Thymus (tissue), 11 donors: Measurements from ENCODE around the gene WDR45B. TPM values are rescaled to one million over a fixed set of nuclear protein-coding genes. Genes with fewer than 3 reads are reported as not detected.
A peak's percentile ranks its signal among the peaks of the same experiment; 100 is the strongest.

Source experiments
- DNase-seq, 9 donors: peaks; one replicate each; pipeline ENCODE4 v3.0.0-alpha.2; 2013; ENCODE audit warnings: low spot score in 9 of 9, low read depth in 6 of 9, missing footprints in 1 of 9
- H3K27ac ChIP-seq, 2 donors: one replicate each; pipeline ENCODE4 v1.5.1; 2013; ENCODE audit warnings: control low read depth in 1 of 2, low read depth in 1 of 2, low read length in 1 of 2, mild to moderate bottlenecking in 1 of 2, moderate library complexity in 1 of 2
- H3K27me3 ChIP-seq, 2 donors: one replicate each; pipeline ENCODE4 v1.5.1; 2013; ENCODE audit warnings: low read length in 1 of 2; ENCODE audit not compliant: control insufficient read depth in 2 of 2, insufficient read depth in 1 of 2
- H3K36me3 ChIP-seq, 2 donors: one replicate each; pipeline ENCODE4 v1.5.1; 2013; ENCODE audit warnings: low read length in 1 of 2, mild to moderate bottlenecking in 1 of 2, moderate library complexity in 1 of 2; ENCODE audit not compliant: control insufficient read depth in 2 of 2, insufficient read depth in 2 of 2
- H3K4me1 ChIP-seq, 2 donors: one replicate each; pipeline ENCODE4 v1.5.1; 2013; ENCODE audit warnings: low read length in 2 of 2; ENCODE audit not compliant: control insufficient read depth in 2 of 2, insufficient read depth in 2 of 2
- H3K4me3 ChIP-seq, 2 donors: one replicate each; pipeline ENCODE4 v1.5.1; 2013; ENCODE audit warnings: low read length in 2 of 2, control low read depth in 1 of 2, mild to moderate bottlenecking in 1 of 2
- H3K9me3 ChIP-seq, 2 donors: one replicate each; pipeline ENCODE4 v1.5.1; 2013; ENCODE audit warnings: low read length in 1 of 2, mild to moderate bottlenecking in 1 of 2; ENCODE audit not compliant: control insufficient read depth in 2 of 2, insufficient read depth in 1 of 2
- WGBS: extraction: QIAGEN DNeasy Blood & Tissue Kit; methylation state at CpG from one replicate; pipeline ENCODE4 v1.1.7; 2013; 5-methylcytosine and 5-hydroxymethylcytosine counted together
- polyA plus RNA-seq: library from polyadenylated mRNA; stranded (reverse); fragments of 200-250 nt; gene quantifications from one replicate; pipeline ENCODE4 v1.2.3, GENCODE V29; 2013
- total RNA-seq: library from RNA; stranded (reverse); fragments of 120-200 nt; gene quantifications from one replicate; pipeline ENCODE4 v1.2.4, GENCODE V29; 2013
- donor health status: healthy.

The WDR45B gene
- total and polyA plus RNA-seq, 2 donors = 33.0 to 67.0 TPM

- peak overlapping the region in 1 of 2 donors; percentile 46 for H3K27ac ChIP-seq
- 96% methylated on average over 37 of the region's 37 CpGs for WGBS
- DNase-seq = no peak
Measured at GRCh38 chr17:82613283-82614094, 34.8 kb downstream of the WDR45B start.

DNA sequence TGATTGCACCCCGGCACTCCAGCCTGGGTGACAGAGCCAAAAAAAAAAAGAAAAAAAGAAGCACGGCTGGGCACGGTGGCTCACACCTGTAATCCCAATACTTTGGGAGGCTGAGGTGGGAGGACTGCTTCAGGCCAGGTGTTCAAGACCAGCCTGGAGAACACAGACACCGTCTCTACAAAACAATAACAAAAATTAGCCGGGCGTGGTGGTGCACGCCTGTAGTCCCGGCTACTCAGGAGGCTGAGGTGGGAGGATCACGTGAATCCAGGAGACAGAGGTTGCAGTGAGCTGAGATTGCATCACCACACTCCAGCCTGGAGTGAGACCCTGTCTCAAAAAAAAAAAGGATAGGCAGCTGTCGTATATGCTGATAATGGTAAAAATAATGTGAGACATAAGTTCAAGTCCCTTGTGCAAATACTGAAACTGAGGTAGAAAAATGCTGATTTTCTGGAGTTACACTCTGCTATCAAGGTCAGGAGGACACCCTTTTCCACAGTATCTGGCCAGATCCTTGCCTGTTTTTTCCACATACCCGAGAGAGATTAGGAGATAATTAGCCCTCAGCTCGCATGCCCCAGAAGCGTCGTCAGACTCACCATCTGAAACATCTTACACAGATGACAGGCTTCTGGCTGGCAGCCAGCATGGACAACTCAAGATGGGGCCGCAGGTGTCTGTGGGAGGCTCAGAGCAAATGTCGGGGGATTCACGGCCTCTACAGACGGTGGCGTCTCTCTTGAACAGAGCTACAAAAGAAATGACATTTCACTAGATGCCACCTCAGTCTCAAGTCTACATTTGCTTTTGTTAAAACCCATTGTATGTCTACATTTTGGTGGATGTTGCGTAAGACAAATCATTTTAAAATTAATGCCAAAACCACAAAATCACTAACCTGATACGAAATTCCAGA, 36.8 kb downstream of the WDR45B start:
- Histone ChIP-seq H3K27me3 (no peaks in the 10 kb centered on the region), H3K4me1 (peaks cover 0 to 3% of the 10 kb centered on the region in 2 donors), H3K27ac (peak overlapping the region; percentile 22 to 27), H3K4me3 (no peak overlapping the region), H3K9me3 (peaks cover 0 to 5% of the 10 kb centered on the region in 2 donors), H3K36me3 (peaks cover 32 to 34% of the 10 kb centered on the region in 2 donors)
- DNase-seq = peak in 1 of 9 donors; percentile 39
- whole genome bisulfite sequencing = 69% methylated on average over 21 of the region's 21 CpGs

More at GRCh38 chr17:82613283-82614094, 34.8 kb downstream of the WDR45B start:
- no peaks in the 10 kb centered on the region for H3K27me3 ChIP-seq
- H3K36me3 ChIP-seq = peaks cover 47 to 50% of the 10 kb centered on the region in 2 donors
- peaks cover 0 to 3% of the 10 kb centered on the region in 2 donors for H3K4me1 ChIP-seq
- H3K9me3 ChIP-seq = peaks cover 0 to 5% of the 10 kb centered on the region in 2 donors
- no peak overlapping the region for H3K4me3 ChIP-seq

- Histone ChIP-seq H3K27ac (no peak overlapping the region), H3K36me3 (peaks cover 29 to 31% of the 10 kb centered on the region in 2 donors), H3K4me3 (no peak overlapping the region), H3K27me3 (no peaks in the 10 kb centered on the region), H3K9me3 (no peaks in the 10 kb centered on the region), H3K4me1 (peaks cover 0 to 5% of the 10 kb centered on the region in 2 donors)
- 98% methylated on average over 4 of the region's 4 CpGs for WGBS
- DNase-seq = no peak
Measured at GRCh38 chr17:82609655-82610054, 38.6 kb downstream of the WDR45B start.

DNA sequence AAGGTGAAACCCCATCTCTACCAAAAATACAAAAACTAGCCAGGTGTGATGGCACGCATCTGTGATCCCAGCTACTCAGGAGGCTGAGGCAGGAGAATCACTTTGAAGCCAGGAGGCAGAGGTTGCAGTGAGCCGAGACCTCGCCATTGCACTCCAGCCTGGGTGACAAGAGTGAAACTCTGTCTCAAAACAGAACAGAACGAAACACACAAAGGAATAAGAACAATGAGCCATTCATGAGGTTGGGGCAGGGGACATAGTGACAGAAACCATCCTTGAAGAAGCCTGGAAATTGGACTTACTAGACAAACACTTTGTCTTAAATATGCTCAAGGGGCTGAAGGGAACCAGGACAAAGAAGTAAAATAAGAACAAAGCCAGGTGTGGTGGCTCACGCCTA, 39.4 kb downstream of the WDR45B start:
- DNase-seq = no peak
- Histone ChIP-seq H3K36me3 (peaks cover 31 to 34% of the 10 kb centered on the region in 2 donors), H3K27me3 (no peaks in the 10 kb centered on the region), H3K4me1 (peaks cover 0 to 13% of the 10 kb centered on the region in 2 donors), H3K4me3 (no peak overlapping the region), H3K27ac (no peak overlapping the region), H3K9me3 (no peaks in the 10 kb centered on the region)
- 87% methylated on average over 5 of the region's 5 CpGs for WGBS

- Histone ChIP-seq H3K27me3 (no peaks in the 10 kb centered on the region), H3K9me3 (peaks cover 0 to 4% of the 10 kb centered on the region in 2 donors), H3K27ac (peak overlapping the region in 1 of 2 donors; percentile 48), H3K4me1 (peaks cover 0 to 24% of the 10 kb centered on the region in 2 donors), H3K36me3 (peaks cover 48 to 55% of the 10 kb centered on the region in 2 donors), H3K4me3 (no peak overlapping the region)
- WGBS = 91% methylated on average over 16 of the region's 16 CpGs
- no peak for DNase-seq
Measured at GRCh38 chr17:82605939-82606600, 42.2 kb downstream of the WDR45B start.

DNA sequence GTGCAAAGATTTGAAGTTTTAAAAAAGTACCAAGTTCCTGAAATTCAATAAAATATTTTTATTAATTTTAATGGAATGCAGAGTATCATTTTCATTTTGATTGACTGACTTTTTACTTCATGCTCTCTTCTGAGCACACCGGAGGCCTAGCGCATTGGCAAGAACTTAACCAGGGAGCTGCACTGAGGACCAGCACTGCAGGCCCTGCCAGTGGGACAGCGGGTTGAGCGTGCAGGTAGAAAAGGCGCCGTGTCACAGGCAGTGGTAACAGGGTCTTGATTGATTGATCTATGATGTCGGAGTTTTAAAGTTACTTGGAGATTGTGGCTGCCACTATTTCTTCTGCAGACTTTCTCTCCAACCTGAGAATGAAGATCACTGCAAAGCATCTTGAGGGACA, 43.7 kb downstream of the WDR45B start:
- Histone ChIP-seq H3K27me3 (no peaks in the 10 kb centered on the region), H3K4me1 (peaks cover 0 to 26% of the 10 kb centered on the region in 2 donors), H3K36me3 (peaks cover 63 to 66% of the 10 kb centered on the region in 2 donors), H3K4me3 (no peak overlapping the region), H3K27ac (peak overlapping the region in 1 of 2 donors; percentile 3), H3K9me3 (peaks cover 0 to 4% of the 10 kb centered on the region in 2 donors)
- 97% methylated on average over 7 of the region's 7 CpGs for WGBS
- no peak for DNase-seq

- H3K4me3 ChIP-seq = no peak overlapping the region
- peaks cover 0 to 26% of the 10 kb centered on the region in 2 donors for H3K4me1 ChIP-seq
- peak overlapping the region in 1 of 2 donors; percentile 45 for H3K27ac ChIP-seq
- peak in 2 of 9 donors; percentile 53 to 56 for DNase-seq
- peaks cover 66 to 71% of the 10 kb centered on the region in 2 donors for H3K36me3 ChIP-seq
- H3K27me3 ChIP-seq = no peaks in the 10 kb centered on the region
- WGBS = 60% methylated on average over 18 of the region's 18 CpGs
- H3K9me3 ChIP-seq = peaks cover 0 to 4% of the 10 kb centered on the region in 2 donors
Measured at GRCh38 chr17:82603981-82604448, 44.2 kb downstream of the WDR45B start.

DNA sequence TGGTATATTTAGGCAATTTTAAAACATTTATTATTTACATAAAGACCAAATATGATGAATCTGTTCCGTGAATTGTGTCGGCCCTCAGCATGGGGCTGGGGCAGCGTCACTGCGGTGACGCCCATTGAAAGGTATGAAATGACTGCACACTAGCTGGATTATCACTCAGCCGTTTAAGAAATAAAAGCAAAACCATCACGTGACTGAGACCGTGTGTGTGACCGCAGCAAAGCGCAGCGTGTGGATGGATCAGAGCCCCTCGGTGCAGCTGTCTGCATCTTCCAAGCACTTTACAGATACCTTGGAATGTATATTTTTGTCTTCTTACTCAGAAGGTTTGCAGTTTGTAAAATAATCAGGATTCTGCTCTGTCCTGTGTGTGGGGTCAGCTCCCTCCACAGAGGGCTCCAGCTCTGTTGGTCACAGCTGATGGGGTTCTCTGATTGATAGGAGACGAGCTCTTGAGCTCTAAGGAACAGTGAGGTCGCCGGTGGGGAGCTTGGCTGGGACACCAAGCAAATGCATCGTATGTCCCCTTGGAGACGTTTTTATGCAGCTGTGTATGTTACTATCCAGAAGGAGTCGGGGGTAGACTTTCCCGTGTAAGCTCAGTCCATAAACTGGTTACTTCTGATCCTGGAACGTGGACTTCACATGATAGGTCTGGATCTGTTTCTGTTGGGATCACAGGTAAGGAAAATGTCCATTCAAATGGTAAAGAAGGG, 45.1 kb downstream of the WDR45B start:
- peaks cover 0 to 26% of the 10 kb centered on the region in 2 donors for H3K4me1 ChIP-seq
- peaks cover 73 to 75% of the 10 kb centered on the region in 2 donors for H3K36me3 ChIP-seq
- DNase-seq = no peak
- H3K27me3 ChIP-seq = no peaks in the 10 kb centered on the region
- H3K27ac ChIP-seq = no peak overlapping the region
- H3K4me3 ChIP-seq = no peak overlapping the region
- WGBS = 96% methylated on average over 20 of the region's 20 CpGs
- peaks cover 0 to 4% of the 10 kb centered on the region in 2 donors for H3K9me3 ChIP-seq
